ENCODE measurements around the gene ASXL2.

The ASXL2 gene

DNA sequence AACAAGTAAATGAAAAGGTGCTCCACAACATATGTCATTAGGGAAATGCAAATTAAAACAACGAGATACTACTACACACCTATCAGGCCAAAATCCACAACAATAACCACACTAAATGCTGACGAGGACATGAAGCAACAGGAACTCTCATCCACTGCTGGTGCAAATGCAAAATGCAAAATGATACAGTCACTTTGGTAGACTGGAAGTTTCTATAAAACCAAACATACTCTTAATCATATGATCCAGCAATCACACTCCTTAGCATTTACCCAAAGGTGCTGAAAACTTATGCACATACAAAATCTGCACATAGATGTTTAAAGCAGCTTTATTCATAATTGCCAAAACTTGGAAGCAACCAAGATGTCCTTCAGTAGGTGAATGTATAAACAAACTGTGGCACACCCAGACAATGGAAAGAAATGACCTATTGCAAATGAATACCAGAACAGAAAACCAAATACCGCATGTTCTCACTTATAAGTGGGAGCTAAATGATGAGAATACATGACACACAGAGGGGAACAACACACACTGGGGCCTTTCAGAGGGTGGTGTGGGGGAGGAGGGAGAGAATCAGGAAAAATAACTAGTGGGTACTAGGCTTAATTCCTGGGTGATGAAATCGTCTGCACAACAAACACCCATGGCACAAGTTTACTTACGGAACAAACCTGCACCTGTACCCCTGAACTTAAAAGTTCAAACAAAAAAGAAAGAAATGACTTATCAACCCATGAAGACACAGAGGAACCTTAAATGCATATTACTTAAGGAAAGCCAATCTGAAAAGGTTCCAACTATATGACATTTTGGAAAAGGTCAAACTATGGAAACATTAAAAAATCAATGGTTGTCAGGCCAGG lies 80.4 kb downstream of the ASXL2 start:
- DNase-seq (ENCODE audit: low spot score), result no peak

DNA sequence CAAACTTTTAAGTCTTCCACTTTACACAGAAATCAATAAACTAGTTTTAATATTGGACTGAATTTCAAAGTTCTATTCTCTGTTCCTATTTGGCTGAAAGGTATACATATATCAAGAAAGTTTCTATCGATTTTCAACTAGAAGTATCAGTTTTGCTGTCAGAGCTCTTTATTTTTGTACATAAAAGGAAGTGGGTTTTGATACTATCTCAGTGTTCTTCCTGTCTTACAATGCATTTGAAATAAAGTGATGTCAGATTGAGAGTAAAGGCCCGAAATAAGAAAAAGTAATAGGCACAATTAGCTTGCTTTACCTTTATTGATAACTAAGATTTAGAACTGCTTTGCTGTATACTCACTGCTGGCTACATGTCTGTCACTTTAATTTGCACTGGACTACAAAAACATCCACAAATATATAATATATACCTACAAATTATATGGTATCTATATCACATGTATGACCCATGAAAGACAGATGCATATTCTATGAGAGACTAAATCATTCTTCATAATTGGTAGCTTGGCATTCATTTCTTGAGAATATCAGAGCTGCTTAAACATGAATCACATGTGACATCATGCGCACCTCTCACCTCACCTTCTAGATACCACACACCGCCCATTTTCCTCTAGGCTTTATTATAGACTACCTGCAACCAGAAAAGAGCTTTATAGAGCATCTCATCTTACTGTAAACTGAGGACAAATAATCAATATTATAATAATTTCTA lies 83.6 kb downstream of the ASXL2 start:
- no peak for DNase-seq (ENCODE audit: low spot score)

DNA sequence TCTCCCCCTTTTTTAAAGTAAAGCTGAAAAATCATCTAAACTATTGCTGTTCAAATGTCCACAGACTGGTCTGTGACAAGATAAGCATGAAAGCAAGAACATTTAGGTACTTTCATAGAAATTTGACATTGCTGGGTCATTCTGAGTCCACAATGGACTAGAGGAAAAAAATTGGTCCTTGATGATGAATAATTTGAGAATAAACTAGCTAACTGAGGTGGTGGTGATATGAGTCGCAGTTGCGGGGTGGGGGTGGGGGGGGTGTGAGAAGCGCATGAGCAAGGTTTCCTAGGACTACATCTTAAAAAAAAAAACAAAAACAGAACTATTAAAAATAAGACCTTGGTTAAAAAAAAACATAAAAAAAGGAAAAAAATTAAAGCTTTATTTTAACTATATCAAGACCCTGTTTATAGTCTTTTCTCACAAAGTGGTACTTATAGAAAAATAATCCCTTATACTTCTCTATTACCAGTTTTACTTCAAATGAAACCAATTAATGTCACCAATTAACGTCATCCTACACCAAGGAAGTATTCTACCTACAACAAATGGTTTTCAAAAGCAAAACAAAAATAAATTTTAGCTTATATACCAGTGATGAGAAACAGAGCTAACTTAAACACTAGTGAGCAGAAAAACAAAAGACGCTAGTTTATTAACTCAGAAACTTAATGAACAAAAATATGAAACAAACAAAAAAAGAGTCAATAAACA lies 88.1 kb downstream of the ASXL2 start:
- DNase-seq (ENCODE audit: low spot score), result no peak

DNA sequence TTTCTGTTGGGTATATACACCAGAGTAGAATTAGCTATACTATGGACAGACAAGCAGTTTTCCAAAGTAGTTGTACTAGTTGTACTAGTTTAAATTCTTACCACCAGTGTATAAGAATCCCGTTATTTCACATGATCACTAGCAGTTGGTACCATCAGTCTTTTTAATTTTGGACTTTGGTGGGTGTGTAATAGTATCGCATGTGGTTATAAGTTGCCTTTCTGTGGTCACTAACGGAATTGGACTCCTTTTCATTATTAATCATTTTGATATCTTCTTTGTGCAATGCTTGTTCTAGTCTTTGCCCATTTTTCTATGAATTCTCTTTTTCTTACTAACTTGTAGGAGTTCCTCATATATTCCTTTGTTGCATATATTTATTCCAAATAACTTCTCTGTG lies 89.8 kb downstream of the ASXL2 start:
- DNase-seq (ENCODE audit: low spot score), result no peak

DNA sequence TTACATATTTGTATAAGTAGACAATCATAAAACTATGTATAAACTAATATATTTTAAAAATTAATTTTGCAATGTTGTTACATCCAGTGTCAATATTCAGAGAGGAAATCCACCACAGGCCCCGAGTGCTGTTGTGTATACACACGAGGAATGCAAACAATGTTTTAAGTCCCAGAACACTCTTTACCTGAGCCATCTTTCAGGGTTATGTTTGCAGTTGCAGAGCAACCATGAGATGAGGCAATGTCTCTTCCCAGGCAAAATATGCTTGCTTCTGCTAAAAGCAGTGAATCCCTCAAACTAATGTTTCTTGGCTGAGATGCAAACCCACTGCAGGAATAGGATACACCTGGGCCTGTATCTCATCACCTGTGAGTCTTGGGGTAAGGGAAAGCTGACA lies 91.3 kb downstream of the ASXL2 start:
- DNase-seq (ENCODE audit: low spot score), result peak; percentile 15

DNA sequence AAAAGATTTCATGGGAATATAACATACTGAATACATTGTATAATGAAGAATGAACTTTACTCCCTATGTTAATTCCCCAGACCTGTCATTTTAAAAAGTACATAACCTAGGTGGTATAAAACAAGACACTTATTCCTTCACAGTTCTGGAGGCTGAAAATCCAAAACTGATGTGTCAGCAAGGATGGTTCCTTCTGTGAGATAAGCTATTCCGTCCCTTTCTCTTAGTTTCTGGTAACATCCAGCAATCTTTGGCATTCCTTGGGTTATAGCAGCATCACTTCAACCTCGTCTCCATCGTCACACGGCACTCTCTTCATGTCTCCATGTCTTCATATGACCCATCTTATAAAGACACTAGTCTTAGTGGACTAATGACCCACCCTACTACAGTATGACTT lies 93.9 kb downstream of the ASXL2 start:
- DNase-seq (ENCODE audit: low spot score), result no peak

DNA sequence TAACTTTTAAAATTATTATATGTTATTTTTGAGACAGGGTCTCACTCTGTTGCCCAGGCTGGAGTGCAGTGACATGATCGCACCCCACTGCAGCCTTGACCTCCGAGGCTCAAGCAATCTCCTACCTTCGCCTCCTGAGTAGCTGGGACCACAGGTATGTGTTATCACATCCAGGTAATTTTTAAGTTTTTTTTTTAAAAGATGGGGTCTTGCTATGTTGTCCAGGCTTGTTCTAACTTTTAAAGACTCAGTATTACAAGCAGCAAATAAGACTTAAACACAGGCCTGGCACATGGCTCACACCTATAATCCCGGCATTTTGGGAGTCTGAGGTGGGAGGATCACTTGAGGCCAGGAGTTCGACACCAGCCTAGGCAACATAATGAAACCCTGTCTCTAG lies 101.2 kb downstream of the ASXL2 start:
- no peak for DNase-seq (ENCODE audit: low spot score)

DNA sequence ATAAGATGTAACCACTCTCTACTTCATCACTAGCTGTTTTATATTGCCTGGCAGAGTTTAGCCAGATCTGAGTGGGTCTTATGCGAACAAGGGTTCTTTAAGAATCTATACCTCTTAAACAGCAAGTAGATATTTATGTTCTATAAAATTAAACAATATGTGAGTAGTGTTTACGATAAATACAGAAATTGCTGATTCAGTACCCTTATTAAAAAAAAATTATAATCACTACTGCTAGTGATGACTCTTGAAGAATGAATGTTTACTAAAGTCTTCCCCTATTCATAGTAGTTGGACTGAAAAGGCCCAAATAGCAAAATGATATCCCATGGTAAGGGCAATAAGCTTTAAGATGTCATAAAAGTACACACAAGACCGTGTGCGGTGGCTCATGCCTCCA lies 106.2 kb downstream of the ASXL2 start:
- no peak for DNase-seq (ENCODE audit: low spot score)

DNA sequence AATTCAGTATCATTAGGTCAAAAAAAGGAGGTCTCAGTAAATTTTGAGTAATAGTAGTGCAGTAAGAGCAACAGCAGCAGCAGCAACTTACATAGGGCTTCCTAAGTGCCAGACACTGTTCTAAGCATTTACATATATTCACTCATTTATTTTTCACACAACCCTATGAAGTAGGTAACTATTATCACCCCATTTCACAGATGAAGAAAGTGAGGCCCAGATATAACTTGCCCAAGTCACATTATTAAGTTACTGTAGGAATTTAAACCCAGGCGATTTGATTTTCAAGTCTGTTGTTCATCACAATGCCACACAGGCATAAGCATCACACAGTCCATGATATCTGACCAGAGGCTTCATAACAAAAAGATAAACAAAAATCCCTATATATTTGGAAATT lies 114.7 kb downstream of the ASXL2 start:
- DNase-seq (ENCODE audit: low spot score), result no peak

DNA sequence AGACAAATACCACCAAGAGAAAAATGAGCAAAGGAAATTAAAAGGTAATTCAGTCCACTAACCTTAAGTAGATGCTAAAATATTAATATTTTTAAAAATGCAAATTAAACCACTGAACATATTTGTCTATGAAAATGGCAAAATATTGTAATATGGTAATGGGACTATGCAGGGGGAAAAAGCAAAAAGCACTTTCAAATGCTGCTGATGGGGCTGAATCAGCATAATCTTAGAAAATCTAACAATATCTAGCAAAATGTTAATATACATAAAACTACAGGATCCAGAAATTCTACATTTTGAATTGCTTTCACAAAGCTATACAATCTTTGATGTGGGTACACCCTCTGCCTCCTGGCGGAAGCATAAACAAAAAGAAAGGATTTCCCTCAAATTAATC lies 118.0 kb downstream of the ASXL2 start:
- DNase-seq (ENCODE audit: low spot score), result no peak

DNA sequence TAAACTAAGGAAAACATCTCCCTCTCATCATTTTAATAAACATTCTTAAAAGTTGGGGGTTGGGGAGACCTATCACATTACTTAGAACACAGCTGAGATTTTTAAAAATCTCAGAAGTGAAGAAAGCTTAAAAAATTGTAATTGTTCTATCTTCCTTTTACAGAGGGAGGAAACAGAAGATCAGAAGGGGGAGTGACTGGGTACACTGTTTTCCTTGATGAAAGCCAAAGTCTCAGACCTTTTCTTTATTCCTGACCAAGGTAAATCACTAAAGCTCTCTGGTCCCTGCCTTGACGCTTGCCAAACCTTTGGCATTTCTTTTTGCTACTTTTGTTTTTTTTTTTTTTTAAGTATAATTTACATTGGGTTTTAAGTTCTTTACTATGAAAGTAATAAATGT lies 119.9 kb downstream of the ASXL2 start:
- DNase-seq (ENCODE audit: low spot score), result no peak

DNA sequence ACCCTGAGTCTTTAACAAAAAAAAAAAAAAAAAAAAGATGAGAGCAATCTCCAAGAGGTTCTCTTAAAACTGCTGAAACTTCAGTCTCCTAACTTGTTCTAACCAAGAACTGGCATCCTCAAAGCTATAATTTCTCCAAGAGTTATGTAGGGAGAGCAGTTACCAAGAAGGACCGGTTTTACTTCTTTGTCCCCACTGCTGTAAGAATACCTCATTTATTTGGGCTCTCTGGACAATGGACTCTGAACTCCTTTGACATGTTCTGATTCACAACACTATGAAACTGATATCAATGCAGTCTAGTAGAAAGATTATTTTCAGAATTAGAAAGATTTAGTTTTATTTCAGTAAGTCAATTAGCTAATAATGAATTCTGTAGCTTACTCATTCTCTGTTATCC lies 120.4 kb downstream of the ASXL2 start:
- DNase-seq (ENCODE audit: low spot score), result no peak

DNA sequence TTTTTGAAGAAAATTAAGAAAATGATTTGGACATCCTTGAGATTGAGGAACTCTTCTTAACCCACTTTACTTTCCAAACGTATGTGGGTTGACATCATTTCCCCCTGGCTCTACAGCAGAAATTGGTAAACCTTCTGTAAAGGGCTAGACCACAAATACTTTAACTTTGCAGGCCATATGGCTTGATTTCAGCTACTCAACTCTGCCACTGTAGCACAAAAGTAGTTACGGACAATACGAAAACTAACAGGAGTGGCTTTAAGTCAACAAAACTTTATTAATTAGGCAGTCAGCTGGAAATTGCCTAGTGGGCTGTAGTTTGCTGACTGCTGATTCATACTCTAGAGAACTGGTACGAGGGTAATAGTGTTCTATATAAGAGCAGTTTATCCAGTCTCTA lies 121.8 kb downstream of the ASXL2 start:
- DNase-seq (ENCODE audit: low spot score), result no peak

DNA sequence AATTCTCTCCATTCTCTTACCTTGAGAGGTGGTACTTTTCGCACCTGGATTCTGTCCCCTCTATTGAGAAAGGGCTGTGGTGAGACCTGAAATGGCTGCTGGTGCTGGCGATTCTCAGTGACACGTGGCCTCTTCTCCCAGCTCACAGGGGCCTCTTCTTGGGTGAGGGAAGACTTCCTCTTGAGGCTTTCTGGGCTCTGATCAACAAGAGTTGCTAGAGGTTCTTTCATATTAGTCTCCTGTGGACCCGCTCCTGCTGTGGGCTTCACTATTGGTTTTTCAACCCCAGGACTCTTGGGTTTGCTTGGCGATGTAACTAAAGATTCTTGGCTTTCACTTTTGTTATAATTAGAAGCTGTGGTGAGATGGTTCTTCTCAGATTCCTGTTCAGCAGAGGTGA lies 128.6 kb downstream of the ASXL2 start:
- DNase-seq (ENCODE audit: low spot score), result no peak

DNA sequence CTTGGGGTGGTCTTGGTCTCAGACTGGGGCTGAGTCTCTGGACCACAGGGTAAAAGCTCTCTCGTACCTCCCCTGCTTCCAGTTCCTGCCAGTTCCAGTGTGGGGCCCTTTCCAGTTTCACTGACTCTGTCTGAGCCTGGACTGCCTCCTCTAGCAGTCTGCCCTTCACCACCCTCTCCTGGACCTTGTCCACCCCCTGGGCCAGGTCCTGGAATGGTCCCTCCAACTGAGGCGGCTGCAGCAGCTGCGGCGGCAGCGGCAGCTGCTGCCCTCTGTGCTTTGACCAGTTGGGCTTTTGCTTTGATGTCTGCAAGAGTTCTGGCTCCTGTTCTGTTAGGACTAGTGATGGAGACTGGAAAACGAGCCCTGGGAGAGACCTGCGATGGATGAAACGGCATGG lies 134.2 kb downstream of the ASXL2 start:
- no peak for DNase-seq (ENCODE audit: low spot score)

DNA sequence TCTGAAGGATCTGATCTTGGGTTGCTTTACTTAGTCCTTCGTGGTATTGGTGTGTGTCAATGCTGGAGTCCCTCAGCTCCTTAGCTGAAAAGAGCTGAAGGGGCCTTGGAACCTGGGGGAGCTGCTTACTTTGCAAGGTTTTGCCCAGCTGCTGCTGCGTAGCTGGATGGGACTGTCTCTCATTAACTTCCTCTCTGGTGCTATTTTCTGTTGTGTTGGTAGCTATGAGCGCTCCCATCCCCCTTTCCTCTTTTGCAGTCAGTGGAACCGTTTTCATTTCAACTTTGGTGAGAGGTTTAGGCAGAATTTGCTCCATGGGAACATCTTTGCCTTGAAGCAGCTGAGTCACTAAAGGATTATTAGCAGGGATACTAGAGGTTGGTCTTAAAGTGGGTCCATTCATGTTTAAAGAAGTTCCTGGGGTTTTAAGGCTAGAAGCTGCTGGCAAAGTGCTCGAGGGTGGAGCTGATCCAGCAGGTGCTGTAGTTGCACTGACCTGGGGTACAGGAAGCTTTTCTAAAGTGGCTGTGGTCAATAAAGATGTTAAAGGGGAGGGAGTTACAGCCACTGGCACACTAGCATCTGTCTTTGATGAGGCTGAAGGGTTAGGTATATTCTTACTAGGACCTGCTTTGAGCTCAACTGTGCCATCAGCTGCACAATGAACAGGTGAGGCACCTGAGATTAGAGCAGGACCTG lies 135.0 kb downstream of the ASXL2 start:
- DNase-seq (ENCODE audit: low spot score), result no peak

DNA sequence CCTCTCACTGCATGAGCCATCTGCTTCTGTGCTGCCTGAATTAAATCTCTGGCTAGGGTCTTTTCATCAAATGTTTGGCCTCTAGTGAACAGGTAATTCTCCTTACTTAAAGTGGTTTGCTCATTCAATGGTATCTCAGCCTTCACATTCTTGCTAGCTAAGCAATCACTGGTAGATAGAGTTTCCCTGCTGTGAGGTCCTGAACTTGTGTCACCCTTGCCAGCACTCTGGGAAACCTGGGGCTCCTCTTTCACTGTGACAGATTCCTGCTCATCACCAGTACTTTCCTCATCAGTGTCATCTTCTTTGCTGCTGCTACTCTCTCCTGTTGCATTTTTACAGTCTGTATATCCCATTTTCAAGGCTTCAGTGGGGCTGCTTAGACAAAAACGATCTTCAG lies 135.8 kb downstream of the ASXL2 start:
- DNase-seq (ENCODE audit: low spot score), result no peak

DNA sequence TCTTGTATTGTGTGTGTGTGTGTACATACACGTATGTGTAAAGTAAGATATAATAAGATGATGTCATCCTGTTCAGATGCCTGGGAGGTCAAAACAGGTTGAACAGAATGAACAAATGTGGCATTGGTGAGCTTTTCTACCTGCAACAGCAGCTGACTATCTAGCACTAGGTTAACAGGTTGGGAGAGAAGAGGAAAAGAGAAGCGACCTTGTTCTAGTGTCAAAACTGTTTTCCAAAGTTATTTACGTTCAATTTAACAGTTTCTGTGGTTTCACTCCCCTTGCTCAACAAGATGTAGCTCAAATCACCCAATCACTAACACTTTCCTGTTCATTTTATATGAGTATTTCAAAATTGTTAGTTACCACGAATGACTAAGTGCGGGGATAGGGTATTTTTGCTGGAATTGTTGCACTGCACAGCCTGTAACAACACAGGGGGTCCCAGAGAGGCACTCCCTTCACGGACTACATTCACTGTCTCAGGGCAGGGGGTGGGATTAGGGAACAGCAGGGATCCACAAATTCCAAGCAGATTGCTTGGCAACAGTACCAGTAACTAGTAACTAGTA lies 137.4 kb downstream of the ASXL2 start:
- no peak for DNase-seq (ENCODE audit: low spot score)

DNA sequence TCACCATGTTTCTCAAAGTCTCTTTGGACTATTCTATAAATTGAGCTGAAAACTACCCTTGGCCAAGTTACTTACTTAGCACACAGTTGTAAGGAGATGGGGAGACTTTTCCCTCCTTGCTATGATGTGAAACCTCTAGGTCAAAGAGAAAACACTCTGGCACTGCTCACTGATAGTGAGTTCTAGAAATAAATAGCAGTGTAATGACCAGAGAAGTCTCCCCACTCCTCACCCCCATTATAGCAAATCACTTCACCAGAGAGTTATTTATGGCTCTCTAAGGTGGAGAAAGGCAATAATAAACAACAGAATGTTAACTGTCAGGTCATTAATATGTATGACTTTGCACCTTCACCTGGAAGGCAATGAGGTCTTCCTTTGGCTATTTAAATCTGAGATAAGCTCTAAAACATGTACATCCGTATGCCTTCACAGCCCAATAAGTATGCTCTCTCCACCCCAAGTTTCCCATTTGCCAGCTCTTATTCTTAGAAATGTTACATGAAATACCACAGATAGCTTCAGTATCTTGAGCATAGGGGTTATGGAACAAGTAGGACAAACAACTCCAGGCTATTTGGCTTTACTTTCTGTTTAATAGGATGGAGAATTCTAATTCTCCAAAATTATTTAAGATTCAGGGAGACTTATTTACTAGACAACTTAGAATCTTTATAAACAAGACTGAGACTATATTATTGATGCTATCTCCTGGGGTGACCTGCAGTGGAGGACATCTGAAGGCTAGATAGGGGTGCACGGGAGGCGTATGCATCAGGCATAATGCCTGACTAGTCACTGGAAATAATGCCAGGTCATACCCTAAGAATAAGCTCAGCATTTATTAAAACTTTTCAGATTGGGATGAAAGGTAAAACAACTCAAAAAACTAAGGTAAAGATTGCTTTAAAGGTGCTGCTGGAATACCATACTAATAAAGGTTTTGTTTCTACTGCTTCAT lies 139.6 kb downstream of the ASXL2 start:
- no peak for DNase-seq (ENCODE audit: low spot score)

DNA sequence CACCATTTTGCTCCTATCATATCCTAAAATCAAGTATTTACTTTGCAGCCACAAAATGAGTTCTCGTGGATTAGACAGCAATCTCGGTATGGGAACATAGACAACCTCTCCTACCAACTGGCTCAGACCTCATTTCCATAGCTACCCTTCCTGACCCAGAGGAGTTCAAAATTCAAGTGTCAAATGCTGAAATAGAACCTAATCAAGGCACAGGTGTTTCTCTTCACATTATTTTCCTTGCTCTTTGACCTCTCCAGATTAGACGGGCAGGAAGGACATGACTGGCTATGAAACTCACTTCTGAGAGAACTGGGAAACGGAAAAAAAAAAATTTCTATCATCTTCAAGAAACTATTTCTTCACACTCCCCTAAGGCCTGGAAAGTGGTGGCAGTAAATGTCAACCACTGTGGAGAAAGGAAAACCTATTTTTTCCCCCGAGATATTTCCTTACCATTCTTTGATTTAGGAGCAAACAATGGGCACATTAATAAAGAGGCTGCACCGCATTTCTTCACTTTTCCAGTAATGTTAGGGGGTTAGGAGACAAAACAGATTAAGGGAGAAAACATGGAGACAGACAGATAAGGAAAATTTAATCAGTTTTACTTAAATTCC lies 141.3 kb downstream of the ASXL2 start:
- DNase-seq (ENCODE audit: low spot score), result no peak

All from HuH-7 (cell line).